Sigmoid colon (tissue), 3 donors: ENCODE measurements around the gene TMEM126A.

Experiments used
- POLR2A ChIP-seq, 2 donors: fragments of 450-650 bp; IDR thresholded peaks; one replicate each; pipeline ENCODE4 v1.6.1; 2016; ENCODE audit warnings: antibody characterized with exemption in 2 of 2, mild to moderate bottlenecking in 2 of 2, moderate library complexity in 2 of 2
- TF ChIP-seq, protein P1 (sequence below), 4 experiments: fragments of 450-650 bp in 3 of 4; fragments of 200-600 bp in 1 of 4; IDR thresholded peaks; one replicate each; pipeline ENCODE4 v1.5.1; 2016 to 2019; ENCODE audit warnings: antibody characterized with exemption in 4 of 4, mild to moderate bottlenecking in 3 of 4, moderate library complexity in 2 of 4

DNA sequence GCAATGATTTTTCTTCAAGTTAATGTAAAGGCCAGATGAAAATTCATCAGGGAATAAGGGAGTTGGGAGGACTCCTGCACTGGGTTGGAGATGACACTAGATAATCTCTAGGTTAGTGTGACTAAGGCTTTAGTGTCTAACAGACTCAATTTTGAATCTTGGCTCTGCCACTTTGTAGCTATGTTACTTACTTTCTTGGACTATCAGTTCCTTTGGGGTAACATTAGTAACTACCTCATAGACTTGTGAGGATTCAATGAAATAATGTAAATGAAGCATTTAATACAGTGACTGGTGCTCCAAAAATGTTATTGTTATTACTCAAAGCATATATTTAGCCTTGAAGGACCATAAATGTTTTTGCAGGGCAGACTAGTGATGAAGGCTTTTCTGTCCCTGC is 47.8 kb downstream of the TMEM126A start:
- TF ChIP-seq, protein P1, sequence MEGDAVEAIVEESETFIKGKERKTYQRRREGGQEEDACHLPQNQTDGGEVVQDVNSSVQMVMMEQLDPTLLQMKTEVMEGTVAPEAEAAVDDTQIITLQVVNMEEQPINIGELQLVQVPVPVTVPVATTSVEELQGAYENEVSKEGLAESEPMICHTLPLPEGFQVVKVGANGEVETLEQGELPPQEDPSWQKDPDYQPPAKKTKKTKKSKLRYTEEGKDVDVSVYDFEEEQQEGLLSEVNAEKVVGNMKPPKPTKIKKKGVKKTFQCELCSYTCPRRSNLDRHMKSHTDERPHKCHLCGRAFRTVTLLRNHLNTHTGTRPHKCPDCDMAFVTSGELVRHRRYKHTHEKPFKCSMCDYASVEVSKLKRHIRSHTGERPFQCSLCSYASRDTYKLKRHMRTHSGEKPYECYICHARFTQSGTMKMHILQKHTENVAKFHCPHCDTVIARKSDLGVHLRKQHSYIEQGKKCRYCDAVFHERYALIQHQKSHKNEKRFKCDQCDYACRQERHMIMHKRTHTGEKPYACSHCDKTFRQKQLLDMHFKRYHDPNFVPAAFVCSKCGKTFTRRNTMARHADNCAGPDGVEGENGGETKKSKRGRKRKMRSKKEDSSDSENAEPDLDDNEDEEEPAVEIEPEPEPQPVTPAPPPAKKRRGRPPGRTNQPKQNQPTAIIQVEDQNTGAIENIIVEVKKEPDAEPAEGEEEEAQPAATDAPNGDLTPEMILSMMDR (IDR thresholded peaks at IDR 0.05), result no peak
- TF ChIP-seq POLR2A (IDR thresholded peaks at IDR 0.05), result no peak
